ENCODE results near the gene RBPJL.

The RBPJL gene

DNA sequence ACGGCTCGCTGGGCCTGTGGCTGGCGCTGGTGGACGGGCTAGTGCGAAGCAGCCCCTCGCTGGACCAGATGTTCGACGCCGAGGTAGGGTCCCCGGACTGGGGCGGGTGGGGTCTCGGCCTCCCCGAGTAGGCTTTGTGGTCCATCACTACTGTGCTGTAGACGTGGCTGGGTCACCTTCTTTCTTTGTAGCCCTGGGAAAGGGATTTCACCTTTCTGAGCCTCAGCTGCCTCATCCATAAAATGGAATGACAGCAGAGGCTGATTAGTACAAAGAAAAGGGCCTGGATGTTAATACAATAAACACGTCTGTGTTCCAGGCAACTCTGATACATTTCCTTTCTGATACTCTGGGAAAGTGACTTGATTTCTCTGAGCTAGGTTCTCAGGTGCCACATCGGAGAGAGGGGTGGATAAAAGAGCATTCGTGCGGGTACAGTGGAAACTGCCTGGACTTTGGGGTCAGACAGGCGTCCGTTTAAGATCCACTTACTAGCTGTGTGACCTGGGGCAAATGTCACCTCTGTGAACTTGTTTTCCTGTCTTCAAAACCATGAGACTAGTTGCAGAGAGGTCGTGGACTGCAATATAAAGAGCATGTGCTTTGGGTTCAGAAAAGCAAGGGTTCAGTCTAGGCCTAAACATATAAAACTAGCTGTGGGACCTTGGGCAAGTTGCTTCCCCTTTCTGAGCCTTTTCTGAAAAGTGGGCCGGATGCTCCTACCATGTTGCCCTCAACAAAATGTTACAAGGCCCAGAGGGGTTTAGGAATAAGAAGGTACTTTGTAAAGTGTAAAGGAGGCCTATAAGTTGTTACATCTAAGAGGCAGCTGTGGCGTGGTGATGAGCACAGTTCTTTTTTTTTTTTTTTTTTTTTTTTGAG lies 57.2 kb downstream of the RBPJL start:
- no peak for DNase-seq

DNA sequence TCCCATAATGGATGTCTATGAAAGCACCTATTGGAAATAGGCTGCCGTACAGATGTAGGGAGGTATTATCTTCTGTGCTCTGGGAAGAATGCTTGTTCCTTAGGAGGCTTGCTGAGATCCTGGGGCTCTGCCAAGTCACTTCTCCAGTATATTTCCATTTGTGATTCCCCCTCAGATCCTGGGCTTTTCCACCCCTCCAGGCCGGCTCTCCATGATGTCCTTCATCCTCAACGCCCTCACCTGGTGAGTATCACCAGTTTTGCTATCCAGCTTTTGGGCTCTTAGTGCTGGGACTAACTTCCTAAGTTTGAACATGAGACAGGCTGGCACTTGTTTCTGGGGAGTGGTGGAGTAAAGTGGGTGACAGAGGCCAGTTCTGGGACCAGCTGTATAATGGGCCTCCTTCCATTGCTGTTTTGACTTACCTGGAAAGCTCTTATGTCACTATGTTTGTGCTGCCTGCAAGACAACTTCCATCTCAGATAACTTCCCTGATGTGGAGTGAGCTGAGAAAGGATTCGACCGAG lies 58.9 kb downstream of the RBPJL start:
- DNase-seq = no peak

DNA sequence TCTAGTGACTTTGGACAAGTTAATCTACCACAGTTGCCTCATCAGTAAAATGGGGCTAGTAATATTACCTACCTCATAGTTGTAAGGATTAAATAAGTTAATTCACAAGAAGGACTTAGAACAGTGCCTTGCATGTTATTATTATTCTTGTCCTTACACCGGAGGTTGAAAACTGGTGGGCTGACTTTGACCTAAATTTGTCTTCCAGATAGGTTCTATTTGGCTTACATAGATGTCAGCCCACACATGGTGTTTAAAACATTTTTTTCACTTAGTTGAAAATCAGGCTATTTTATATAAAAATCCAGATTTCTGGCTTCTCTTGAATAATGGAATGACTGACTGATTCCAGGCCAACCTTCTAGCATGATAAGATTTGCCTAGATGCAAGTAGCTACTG lies 59.6 kb downstream of the RBPJL start:
- no peak for DNase-seq

DNA sequence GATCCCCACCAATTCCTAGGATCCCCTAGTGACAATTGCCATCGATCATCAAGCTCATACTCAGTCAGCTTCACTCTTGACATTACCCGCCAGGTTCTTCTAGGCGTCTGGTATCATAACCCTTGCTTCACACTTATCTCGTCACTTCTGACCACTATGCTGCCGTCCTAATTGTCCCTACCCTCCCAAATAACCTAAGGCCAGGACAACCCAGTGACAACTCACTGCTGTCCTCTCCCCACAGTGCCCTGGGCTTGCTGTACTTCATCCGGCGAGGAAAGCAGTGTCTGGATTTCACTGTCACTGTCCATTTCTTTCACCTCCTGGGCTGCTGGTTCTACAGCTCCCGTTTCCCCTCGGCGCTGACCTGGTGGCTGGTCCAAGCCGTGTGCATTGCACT lies 60.0 kb downstream of the RBPJL start:
- DNase-seq = no peak

DNA sequence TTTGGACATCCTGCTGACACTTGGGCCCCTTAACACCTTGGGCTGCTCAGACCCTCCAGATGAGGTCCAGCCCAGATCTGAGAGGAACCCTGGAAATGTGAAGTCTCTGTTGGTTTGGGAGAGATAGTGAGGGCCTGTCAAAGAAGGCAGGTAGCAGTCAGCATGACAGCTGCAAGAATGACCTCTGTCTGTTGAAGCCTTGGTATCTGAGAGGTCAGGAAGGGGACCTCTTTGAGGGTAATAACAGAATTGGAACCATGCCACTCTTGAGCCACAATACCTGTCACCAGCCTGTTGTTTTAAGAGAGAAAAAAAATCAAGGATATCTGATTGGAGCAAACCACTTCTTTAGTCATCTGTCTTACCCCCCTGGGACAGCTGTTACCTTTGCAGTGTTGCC lies 60.5 kb downstream of the RBPJL start:
- DNase-seq = no peak
